HCT116 (cell line): Measurements from ENCODE around the gene ACTG2.

Experiments
- CTCF ChIP-seq, 3 experiments: fragments of 200-600 bp in 1 of 3; sonication (generic) in 1 of 3; IDR thresholded peaks in 2 of 3; conservative IDR thresholded peaks in 1 of 3; 2 replicates each; pipeline ENCODE4 v1.5.1; 2012 to 2017; ENCODE audit warnings: low read depth in 2 of 3, low read length in 2 of 3, antibody characterized with exemption in 1 of 3, borderline replicate concordance in 1 of 3, control low read depth in 1 of 3, mild to moderate bottlenecking in 1 of 3, mixed read lengths in 1 of 3, mixed run types in 1 of 3, moderate library complexity in 1 of 3; ENCODE audit not compliant: insufficient read depth in 1 of 3
- POLR2A ChIP-seq: IDR thresholded peaks from 2 replicates; pipeline ENCODE4 v1.7.0; 2011; ENCODE audit warnings: borderline replicate concordance; ENCODE audit not compliant: insufficient read depth, insufficient read length; ENCODE audit errors: extremely low read depth
- TCF7L2 ChIP-seq: IDR thresholded peaks from 2 replicates; pipeline ENCODE4 v1.7.0; 2011; ENCODE audit warnings: borderline replicate concordance, inconsistent platforms; ENCODE audit not compliant: insufficient read depth, insufficient read length; ENCODE audit errors: extremely low read depth
- YY1 ChIP-seq: IDR thresholded peaks from 2 replicates; pipeline ENCODE4 v1.6.1; 2011; ENCODE audit warnings: low read length, low read depth, moderate library complexity, mild to moderate bottlenecking; ENCODE audit not compliant: insufficient replicate concordance; ENCODE audit errors: extremely low read depth

DNA sequence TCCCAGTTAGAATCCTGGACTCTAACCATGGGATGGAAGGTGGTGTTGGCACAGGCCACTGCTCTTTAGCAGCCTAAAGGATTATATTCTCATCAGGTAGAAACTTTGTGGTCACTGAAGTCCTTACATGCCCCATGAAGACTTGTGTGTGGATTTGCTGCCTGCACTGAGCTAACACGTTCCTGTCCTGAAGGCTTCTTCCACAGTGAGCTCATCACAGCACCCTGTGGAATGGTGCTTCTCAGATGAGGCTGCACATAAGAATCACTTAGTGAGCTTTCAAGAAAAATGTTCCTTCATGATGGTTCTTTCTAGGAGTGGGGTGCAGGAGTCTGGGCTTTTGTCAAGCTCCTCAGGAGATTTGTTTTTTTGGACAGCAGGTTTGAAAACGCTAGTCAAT lies 37.3 kb upstream of the ACTG2 start:
- TF ChIP-seq TCF7L2 (no peak), CTCF (IDR thresholded peaks at IDR 0.05 in 2 of 3, conservative IDR thresholded peaks at IDR 0.05 in 1 of 3; ENCODE audit: borderline replicate concordance in 1 of 3, insufficient read depth in 1 of 3, low read depth in 2 of 3, low read length in 2 of 3) (no peak), POLR2A (no peak), YY1 (no peak)
